Measurements from ENCODE around the gene RIPOR3.
"Not testable (repeated sequence)": the region's sequence is repeated elsewhere in the genome, so short reads cannot be mapped to it uniquely, and the experiment has no call there.

The RIPOR3 gene

GRCh38 chr20:50601511-50602431, 89.6 kb downstream of the RIPOR3 start:
- DNase-seq: peak; percentile 19

GRCh38 chr20:50600281-50600895, 91.0 kb downstream of the RIPOR3 start:
- DNase-seq: no peak

DNA sequence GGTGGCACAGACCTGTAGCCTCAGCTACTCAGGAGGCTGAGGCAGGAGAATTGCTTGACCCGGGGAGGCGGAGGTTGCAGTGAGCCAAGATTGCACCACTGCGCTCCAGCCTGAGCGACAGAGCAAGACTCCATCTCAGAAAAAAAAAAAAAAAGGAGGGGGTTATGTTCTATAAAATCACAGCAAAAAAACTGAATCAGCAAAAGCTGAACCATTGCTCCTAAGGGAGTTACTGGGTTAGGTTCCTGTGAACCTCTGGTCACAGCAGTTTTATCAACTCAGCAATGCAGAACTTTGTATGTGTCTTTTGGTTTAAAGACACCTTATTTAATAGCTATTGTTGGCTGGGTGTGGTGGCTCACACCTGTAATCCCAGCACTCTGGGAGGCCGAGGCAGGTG, 92.6 kb downstream of the RIPOR3 start:
- DNase-seq: not testable (repeated sequence)

- DNase-seq: no peak
These were observed 93.3 kb downstream of the RIPOR3 start for GRCh38 chr20:50598074-50598473.

DNA sequence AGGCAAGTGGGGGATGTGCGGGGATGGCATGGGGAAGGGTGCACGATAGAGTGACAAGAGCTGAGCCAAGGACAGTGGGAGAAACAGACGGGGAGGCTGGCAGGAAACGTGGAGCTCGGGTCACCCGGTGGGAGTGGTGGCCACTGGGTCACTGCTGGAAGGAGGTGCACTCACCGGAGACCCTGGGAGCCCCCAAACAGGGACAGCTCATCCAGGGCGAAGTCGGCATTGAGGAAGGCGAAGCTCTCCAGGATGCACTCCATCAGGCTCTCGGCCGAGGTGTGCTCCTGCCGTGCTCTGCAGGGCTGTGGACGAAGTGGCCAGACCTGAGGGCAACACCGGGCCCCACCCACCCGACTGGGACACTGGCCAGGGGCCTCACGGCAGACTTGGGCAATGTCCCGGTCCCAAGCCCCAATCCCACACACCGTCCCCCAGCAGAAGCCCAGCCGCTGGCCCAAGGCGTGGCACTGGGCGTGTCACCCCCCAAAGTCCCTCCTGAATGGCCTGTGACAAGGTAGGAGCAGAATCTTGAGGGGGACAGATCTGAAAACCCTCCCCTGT, 93.9 kb downstream of the RIPOR3 start:
- no peak for DNase-seq

- no peak for DNase-seq
These were observed 94.7 kb downstream of the RIPOR3 start for GRCh38 chr20:50596694-50597021.

DNA sequence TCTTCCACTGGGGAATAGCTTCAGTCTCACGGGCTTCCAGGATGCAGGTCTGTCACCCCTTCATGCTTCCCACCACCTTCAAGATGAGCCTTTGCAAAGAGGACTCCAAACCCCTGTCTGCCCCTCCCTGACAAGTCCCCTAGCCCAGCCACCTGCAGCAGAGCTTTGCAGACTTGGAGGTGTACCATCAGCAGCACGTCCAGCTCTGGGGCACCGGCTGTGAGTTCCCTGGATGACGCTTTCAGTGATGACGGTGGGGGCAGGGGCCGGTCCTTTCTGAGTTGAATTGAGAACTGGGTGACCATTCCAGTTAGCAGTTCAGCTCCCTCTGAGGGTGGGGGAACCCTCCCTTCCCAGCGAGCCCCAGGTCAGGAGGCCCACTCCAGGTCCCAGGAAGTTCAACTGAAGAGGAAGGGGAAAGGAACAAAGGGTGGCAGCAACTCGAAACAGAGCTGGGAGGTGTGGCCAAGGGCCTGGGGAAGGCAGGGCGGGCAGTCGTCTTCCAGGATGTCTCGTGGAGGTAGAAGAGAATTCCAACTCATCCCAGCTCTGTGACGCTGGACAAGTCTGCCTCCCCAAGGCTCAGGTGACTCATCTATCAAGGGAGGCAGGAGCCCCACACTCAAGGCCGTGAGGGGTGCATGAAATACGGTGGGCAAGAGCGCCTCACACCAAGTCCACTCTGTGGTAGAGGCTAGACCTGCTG, 95.2 kb downstream of the RIPOR3 start:
- no peak for DNase-seq

- DNase-seq: no peak
These were observed 95.9 kb downstream of the RIPOR3 start for GRCh38 chr20:50595433-50595895.

- DNase-seq: no peak
These were observed 96.5 kb downstream of the RIPOR3 start for GRCh38 chr20:50594591-50595432.

- no peak for DNase-seq
These were observed 97.1 kb downstream of the RIPOR3 start for GRCh38 chr20:50594231-50594590.

DNA sequence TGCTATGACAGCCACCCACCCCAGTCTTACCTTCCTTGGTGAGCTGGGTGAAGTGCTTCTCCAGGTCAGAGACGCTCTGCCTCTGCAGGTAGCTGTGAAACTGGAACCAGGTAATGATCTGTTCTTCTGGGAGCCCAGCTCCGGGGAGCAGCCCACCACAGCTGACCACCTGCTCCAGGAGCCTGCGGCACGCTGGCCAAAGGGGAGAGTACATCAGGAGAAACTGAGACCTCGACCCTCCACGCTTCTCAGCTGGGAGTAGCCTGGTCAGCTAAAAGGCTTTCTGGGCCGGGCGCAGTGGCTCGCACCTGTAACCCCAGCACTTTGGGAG, 98.4 kb downstream of the RIPOR3 start:
- DNase-seq: no peak

GRCh38 chr20:50592282-50593004, 98.9 kb downstream of the RIPOR3 start:
- DNase-seq: no peak

DNA sequence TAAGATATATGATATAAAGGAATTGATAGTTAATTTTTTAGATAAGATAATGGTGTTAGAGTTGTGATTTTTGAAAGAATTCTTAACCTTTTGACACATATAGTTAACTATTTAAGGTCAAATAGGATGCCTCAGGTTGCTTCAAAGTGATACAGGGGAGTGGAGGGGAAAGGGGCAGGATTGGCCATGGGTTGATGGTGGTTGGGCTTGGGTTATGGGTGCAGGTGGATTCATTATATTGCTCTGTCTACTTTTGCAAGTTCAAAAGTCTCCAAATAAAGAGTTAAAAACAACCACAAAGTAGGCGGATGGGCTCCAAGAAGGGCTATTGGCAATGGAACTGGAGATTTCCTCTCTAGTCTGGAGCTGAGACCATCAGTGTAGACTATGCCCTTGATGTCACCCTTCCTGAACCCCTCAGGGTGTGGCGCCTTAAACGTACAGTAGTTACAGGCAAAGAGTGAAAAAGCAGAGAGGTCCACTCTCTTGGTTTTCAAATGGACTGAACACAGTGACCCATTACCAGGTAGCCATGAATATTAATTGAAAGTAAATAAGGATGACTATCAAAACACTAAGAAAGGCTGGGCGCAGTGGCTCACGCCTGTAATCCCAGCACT, 100.0 kb downstream of the RIPOR3 start:
- no peak for DNase-seq

- DNase-seq: peak; percentile 70
These were observed 101.0 kb downstream of the RIPOR3 start for GRCh38 chr20:50590348-50590664.

GRCh38 chr20:50589548-50590347, 101.6 kb downstream of the RIPOR3 start:
- DNase-seq: no peak

GRCh38 chr20:50588034-50588736, 103.2 kb downstream of the RIPOR3 start:
- peak; percentile 93 for DNase-seq

DNA sequence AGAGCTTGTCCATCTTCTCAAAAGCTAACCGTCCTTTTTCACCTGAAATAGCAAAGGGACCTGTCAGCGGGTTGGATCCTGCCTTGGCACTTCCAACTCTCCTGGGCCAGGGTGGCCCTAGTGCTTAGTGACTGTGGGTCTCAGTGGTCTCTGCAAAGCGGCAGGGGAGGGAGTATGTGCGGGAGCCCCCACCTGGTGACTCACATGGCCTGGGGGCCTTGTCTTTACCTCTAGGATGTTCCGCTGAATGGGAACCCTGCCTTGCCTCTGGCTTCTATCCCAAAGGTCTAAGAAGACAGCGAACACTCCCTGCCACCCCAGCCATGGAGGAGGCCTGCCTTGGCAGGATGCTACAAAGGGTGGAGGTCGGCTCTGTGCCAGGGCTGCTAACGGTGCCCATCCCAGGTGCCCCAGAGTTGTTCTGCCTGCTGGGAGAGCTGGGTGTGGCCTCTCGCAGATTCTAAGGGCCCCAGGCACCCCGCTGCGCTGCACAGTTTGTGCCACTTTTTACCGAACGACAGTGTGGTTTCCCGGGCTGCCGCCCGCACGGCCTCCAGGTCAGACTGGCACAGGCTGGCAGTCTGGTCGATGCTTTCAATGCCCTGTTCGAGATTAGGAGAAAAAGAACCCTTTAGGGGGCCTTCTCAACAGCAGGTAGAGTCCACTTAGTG, 103.9 kb downstream of the RIPOR3 start:
- peak; percentile 99 for DNase-seq

DNA sequence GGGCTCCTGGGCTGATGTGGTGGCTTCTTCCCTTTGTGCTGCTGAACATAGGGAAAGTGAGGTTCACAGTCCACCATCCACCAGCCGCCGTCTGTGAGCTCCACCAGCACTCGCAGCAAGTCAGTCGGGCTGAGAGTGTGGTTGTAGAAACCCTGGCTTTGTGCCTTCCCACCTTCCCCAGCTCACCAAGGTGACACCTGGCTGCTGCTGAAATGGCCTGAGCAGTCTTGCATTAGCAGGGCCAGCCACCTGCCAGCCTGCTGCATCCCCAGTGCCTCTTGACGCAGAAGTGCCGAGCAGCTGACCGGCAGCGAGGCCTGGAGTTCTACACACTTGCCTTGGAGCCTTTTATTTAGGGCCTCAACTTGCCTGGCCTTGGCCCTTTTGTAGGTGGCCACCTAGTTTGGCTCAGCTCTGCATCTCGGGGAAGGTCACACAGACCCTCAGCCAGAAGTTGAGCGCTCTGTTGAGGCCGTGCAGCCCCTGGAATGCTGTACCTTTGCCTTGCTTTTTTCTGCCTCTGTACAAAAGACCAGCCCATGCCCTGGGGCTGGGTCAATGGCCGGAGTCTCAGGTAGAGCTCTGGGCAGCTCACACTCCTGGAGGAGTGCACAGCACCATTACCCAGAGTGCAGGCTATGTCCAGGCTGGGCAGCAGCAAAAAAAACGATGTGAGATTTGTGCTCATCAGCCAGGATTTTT, 104.7 kb downstream of the RIPOR3 start:
- peak; percentile 75 for DNase-seq

GRCh38 chr20:50585678-50586077, 105.7 kb downstream of the RIPOR3 start:
- peak; percentile 65 for DNase-seq

All from NCI-H345 (cell line).